ENCODE data around the gene ALOX15B. TPM values are rescaled to one million over a fixed set of nuclear protein-coding genes. Genes with fewer than 3 reads are reported as not detected.
A peak's percentile ranks its signal among the peaks of the same experiment; 100 is the strongest.

The ALOX15B gene
- total RNA-seq, 1 experiment from 2014 or later: not detected

GRCh38 chr17:7992516-7992915, 46.3 kb upstream of the ALOX15B start:
- intact Hi-C loops (cut with micrococcal nuclease; ENCODE audit: unreplicated experiment): loop anchor here (5.0 kb wide), 1 partner anchor 65 kb away; no protein-coding TSS in a partner anchor
- Histone ChIP-seq H3K4me2 (no peak overlapping the region), H3K79me2 (ENCODE audit: low read depth) (no peaks in the 10 kb centered on the region), H3K9me2 (ENCODE audit: insufficient read depth) (no peaks in the 10 kb centered on the region), H3K27me3 (ENCODE audit: insufficient read depth, low read depth) (no peaks in the 10 kb centered on the region), H3K9me3 (ENCODE audit: insufficient read depth, low read depth) (no peaks in the 10 kb centered on the region), H3K27ac (no peak overlapping the region), H3K4me1 (replicated peaks; ENCODE audit: insufficient read depth) (peaks cover 8% of the 10 kb centered on the region; the same call in 1 of the 2 replicates), H3F3A (ENCODE audit: insufficient read depth, low read depth) (peaks cover 19% of the 10 kb centered on the region; the same call in 1 of the 2 replicates), H2AFZ (no peak overlapping the region), H3K4me3 (no peak overlapping the region), H4K20me1 (ENCODE audit: insufficient read depth) (no peaks in the 10 kb centered on the region), H3K36me3 (ENCODE audit: low read depth) (no peaks in the 10 kb centered on the region)
- CTCF ChIA-PET: interaction anchor here (0.9 kb wide), 1 partner anchor 49 kb away, joined by 3 read pairs; no protein-coding TSS in a partner anchor
- POLR2A ChIA-PET (ENCODE audit: unreplicated experiment): interaction anchor here (0.7 kb wide), 1 partner anchor 232 kb away, joined by 3 read pairs; no protein-coding TSS in a partner anchor
- no TSS peak for BruUV-seq (replicated peaks)
- peak; percentile 70 to 77 for DNase-seq
- TF ChIP-seq CTCF (conservative IDR thresholded peaks at IDR 0.05) (no peak), EZH2 (IDR thresholded peaks at IDR 0.05; ENCODE audit: low read depth) (no peak)

- intact Hi-C loops (cut with micrococcal nuclease; ENCODE audit: unreplicated experiment): loop anchor here (5.0 kb wide), 1 partner anchor 64 kb away; no protein-coding TSS in a partner anchor
- no peaks in the 10 kb centered on the region for H4K20me1 ChIP-seq (ENCODE audit: insufficient read depth)
- no peak for TF ChIP-seq EZH2 (IDR thresholded peaks at IDR 0.05; ENCODE audit: low read depth)
- TF ChIP-seq CTCF (conservative IDR thresholded peaks at IDR 0.05): no peak
- H3K27ac ChIP-seq: no peak overlapping the region
- H3K4me3 ChIP-seq: no peak overlapping the region
- H2AFZ ChIP-seq: no peak overlapping the region
- no peaks in the 10 kb centered on the region for H3K27me3 ChIP-seq (ENCODE audit: insufficient read depth, low read depth)
- no peak overlapping the region for H3K4me2 ChIP-seq
- no peaks in the 10 kb centered on the region for H3K79me2 ChIP-seq (ENCODE audit: low read depth)
- no peaks in the 10 kb centered on the region for H3K9me2 ChIP-seq (ENCODE audit: insufficient read depth)
- DNase-seq: no peak
- BruUV-seq (replicated peaks): no TSS peak
- CTCF ChIA-PET: interaction anchor here (0.9 kb wide), 1 partner anchor 49 kb away, joined by 3 read pairs; no protein-coding TSS in a partner anchor
- no peaks in the 10 kb centered on the region for H3K36me3 ChIP-seq (ENCODE audit: low read depth)
- peaks cover 8% of the 10 kb centered on the region; the same call in 1 of the 2 replicates for H3K4me1 ChIP-seq (replicated peaks; ENCODE audit: insufficient read depth)
- H3F3A ChIP-seq (ENCODE audit: insufficient read depth, low read depth): peaks cover 19% of the 10 kb centered on the region; the same call in 1 of the 2 replicates
- POLR2A ChIA-PET (ENCODE audit: unreplicated experiment): interaction anchor here (0.7 kb wide), 1 partner anchor 231 kb away, joined by 3 read pairs; no protein-coding TSS in a partner anchor
- no peaks in the 10 kb centered on the region for H3K9me3 ChIP-seq (ENCODE audit: insufficient read depth, low read depth)
These were observed 45.9 kb upstream of the ALOX15B start for GRCh38 chr17:7992924-7993323.

GRCh38 chr17:7993972-7994589, 44.8 kb upstream of the ALOX15B start:
- H4K20me1 ChIP-seq (ENCODE audit: insufficient read depth): no peaks in the 10 kb centered on the region
- H3K4me3 ChIP-seq: no peak overlapping the region
- DNase-seq: no peak
- intact Hi-C loops (cut with micrococcal nuclease; ENCODE audit: unreplicated experiment): loop anchor here (5.0 kb wide), 1 partner anchor 63 kb away; no protein-coding TSS in a partner anchor
- peaks cover 8% of the 10 kb centered on the region; the same call in 1 of the 2 replicates for H3K4me1 ChIP-seq (replicated peaks; ENCODE audit: insufficient read depth)
- no peak for TF ChIP-seq CTCF (conservative IDR thresholded peaks at IDR 0.05)
- TF ChIP-seq EZH2 (IDR thresholded peaks at IDR 0.05; ENCODE audit: low read depth): no peak
- no peak overlapping the region for H3K27ac ChIP-seq
- H3F3A ChIP-seq (ENCODE audit: insufficient read depth, low read depth): peaks cover 18% of the 10 kb centered on the region; the same call in 1 of the 2 replicates
- no peak overlapping the region for H3K4me2 ChIP-seq
- no peak overlapping the region for H2AFZ ChIP-seq
- CTCF ChIA-PET: no interaction called here
- H3K36me3 ChIP-seq (ENCODE audit: low read depth): no peaks in the 10 kb centered on the region
- no peaks in the 10 kb centered on the region for H3K27me3 ChIP-seq (ENCODE audit: insufficient read depth, low read depth)
- H3K9me3 ChIP-seq (ENCODE audit: insufficient read depth, low read depth): no peaks in the 10 kb centered on the region
- H3K79me2 ChIP-seq (ENCODE audit: low read depth): no peaks in the 10 kb centered on the region
- no TSS peak for BruUV-seq (replicated peaks)
- POLR2A ChIA-PET (ENCODE audit: unreplicated experiment): no interaction called here
- H3K9me2 ChIP-seq (ENCODE audit: insufficient read depth): no peaks in the 10 kb centered on the region

Measured in PC-9 (cell line).